GM12891 (cell line): ENCODE results near the gene SCN4A.
"Not testable (repeated sequence)": the region's sequence is repeated elsewhere in the genome, so short reads cannot be mapped to it uniquely, and the experiment has no call there.

ENCODE experiments used
- DNase-seq: peaks from one replicate; pipeline ENCODE4 v3.0.0; 2011; ENCODE audit warnings: low spot score; ENCODE audit not compliant: insufficient read length
- FAIRE-seq: peaks from 2 replicates; lab custom pipeline; 2011; peaks lifted over from hg19 to GRCh38; lab: Jason Lieb, UNC
- PAX5 ChIP-seq: IDR thresholded peaks from 2 replicates; pipeline ENCODE4 v1.6.1; 2011; ENCODE audit warnings: low read length, moderate library complexity, mild to moderate bottlenecking; ENCODE audit not compliant: insufficient read depth, severe bottlenecking
- POLR2A ChIP-seq: IDR thresholded peaks from 2 replicates; pipeline ENCODE4 v1.6.1; 2011; ENCODE audit warnings: low read depth, low read length, control low read depth
- POLR2AphosphoS5 ChIP-seq: IDR thresholded peaks from 2 replicates; pipeline ENCODE4 v1.6.1; 2011; ENCODE audit warnings: low read depth, low read length, control low read depth
- POU2F2 ChIP-seq: IDR thresholded peaks from 2 replicates; pipeline ENCODE4 v1.6.1; 2011; ENCODE audit warnings: low read depth, mild to moderate bottlenecking, control low read depth, low read length, moderate library complexity
- SPI1 ChIP-seq: IDR thresholded peaks from 2 replicates; pipeline ENCODE4 v1.6.1; 2011; ENCODE audit warnings: low read depth, low read length, control low read depth
- TAF1 ChIP-seq: IDR thresholded peaks from 2 replicates; pipeline ENCODE4 v1.6.1; 2011; ENCODE audit warnings: low read depth, low read length, control low read depth

SCN4A gene

DNA sequence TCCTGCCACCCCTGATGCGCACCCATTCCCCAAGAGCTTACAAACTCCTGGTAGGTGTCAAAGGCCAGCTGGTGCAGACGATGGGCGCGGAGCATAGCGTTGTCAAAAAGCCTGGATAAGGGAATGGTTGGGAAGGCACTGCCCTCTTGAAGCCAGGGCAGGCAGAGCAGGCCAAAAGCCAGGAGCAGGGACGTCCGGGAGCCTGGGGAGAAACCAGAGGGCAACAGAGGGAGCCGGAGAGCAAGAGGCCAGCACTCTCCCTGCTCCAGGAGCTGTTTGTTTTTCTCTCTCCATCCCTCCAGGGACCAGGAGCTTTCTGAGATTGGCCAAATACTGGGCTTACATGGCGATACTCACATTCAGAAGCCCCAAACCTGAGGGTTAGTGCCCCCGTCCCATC lies 54.4 kb downstream of the SCN4A start:
- FAIRE-seq (no peak), DNase-seq (no peak)
- TF ChIP-seq SPI1 (no peak), POU2F2 (no peak), TAF1 (no peak), PAX5 (no peak), POLR2A (no peak), POLR2AphosphoS5 (no peak)

DNA sequence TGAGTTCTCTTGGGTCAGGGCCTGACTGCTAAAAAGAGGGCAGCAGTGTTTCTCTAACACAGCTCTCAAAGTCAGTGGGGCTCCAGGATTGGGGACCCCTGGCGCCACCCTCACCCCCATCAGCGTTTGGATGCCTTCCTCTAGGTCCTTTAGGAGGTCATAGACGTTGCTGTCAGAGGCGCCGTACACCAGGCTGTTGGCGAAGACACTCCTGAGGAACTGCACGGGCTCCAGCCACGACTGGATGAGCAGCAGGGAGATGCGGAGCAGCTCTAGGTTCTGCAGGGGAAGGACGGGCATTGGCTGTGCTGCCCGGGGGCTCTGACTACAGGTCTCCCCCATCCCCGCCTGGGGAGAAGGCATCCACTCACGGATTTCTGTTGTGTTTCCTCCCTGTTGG lies 55.1 kb downstream of the SCN4A start:
- DNase-seq (no peak), FAIRE-seq (no peak)
- no peak for TF ChIP-seq TAF1
- no peak for TF ChIP-seq POU2F2
- TF ChIP-seq PAX5 = no peak
- TF ChIP-seq POLR2AphosphoS5 = no peak

DNA sequence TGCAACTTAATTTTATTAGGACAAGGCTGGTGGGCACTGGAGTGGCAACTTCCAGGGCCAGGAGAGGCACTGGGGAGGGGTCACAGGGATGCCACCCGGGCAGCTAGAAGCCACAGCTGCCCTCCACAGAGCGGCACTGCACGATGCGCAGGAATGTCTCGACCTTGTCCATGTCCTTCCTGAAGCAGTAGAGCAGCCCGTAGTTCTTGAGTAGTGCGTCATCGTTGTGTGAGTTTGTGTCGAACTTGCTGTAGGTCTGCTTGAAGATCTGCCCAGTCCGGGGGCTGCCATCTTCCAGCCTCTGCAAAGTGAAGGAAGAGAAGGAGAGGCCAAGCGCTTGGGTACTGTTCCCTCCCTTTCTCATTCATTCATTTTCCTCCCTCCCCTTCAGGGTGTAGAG lies 55.5 kb downstream of the SCN4A start:
- not testable (repeated sequence) for DNase-seq, FAIRE-seq

DNA sequence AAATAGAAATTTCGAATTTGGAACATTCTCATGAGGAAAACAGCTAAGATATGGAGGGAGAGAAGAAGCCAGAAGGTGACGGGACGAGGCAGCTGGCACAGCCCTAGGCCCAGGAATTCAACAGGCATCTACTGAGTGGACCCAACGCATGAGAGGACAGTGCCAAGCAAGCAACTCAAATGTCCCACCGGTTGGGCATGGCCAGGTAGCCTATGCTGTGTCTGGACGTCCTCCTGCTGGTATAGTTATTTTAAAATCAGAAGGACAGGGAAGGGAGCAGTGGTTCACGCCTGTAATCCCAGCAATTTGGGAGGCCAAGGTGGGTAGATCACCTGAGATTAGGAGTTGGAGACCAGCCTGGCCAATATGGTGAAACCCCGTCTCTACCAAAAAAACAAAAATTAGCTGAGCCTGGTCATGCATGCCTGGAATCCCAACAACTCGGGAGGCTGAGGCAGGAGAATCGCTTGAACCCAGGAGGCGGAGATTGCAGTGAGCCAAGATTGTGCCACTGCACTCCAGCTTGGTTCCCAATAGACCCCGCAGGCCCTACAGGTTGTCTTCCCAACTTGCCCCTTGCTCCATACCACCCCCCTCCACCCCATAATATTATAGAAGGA lies 56.0 kb downstream of the SCN4A start:
- DNase-seq (no peak), FAIRE-seq (no peak)
- no peak for TF ChIP-seq SPI1
- TF ChIP-seq PAX5 = no peak

DNA sequence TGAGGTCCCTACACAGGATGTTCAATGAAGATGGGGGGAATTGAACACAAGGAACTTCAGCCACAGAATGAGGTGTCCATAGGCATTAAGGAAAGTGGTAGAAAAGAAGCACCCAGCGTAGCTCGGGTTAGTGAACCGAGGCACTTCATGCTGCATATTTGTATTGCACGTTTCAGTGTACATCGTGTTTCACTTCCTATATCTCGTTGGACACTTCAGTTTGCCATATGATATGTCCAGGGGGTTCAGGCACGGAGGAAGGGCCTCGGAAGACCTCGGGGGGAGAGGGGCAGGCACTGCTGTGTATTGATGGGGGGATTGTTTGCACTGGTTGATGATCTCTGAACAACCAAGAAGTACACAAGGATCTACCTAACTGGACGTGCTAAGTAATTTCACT lies 57.0 kb downstream of the SCN4A start:
- peak; percentile 93 for FAIRE-seq
- DNase-seq = not testable (repeated sequence)
- TF ChIP-seq SPI1 = peak; percentile 82

DNA sequence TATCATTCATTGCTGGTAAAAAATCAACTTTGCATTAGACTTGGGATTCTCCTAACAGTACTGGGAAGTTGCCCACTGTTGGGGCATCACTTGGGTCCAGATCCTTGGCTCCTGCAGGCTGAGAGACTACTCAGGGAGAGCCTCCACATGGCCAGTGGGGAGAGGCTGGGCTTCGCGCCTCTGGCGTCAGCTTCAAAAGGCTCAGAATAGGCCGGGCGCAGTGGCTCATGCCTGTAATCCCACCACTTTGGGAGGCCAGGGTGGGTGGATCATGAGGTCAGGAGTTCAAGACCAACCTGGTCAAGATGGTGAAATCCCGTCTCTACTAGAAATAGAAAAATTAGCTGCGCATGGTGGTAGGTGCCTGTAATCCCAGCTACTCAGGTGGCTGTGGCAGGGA lies 58.2 kb downstream of the SCN4A start:
- DNase-seq (no peak), FAIRE-seq (no peak)
- no peak for TF ChIP-seq SPI1
- TF ChIP-seq POU2F2 = no peak
- no peak for TF ChIP-seq POLR2AphosphoS5
- no peak for TF ChIP-seq POLR2A
- no peak for TF ChIP-seq PAX5

DNA sequence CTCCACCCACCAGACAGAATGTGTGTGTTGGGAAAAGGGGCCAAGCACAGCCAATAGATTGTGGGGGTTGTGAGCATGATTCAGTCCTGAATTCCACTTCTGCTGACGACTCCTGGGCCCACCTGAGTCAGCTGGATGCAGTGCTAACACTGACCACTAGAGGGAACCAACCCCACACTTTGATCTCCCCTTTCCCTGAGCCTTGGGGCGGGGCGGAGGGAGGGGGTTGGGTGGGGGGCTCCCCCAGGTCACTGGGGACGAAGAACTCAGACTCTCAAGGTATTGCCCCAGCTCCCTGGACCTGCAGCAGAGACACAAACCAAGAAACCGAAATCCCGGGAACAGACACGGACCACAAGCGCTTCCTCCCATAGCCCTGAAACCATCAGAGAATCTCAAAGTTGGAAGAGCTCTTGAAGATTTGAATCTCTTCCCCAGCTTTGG lies 61.0 kb downstream of the SCN4A start:
- DNase-seq (no peak), FAIRE-seq (peak; percentile 45)
- no peak for TF ChIP-seq SPI1
- TF ChIP-seq POLR2AphosphoS5 = no peak
- TF ChIP-seq POU2F2 = no peak
- TF ChIP-seq PAX5 = no peak
- no peak for TF ChIP-seq TAF1
- no peak for TF ChIP-seq POLR2A

DNA sequence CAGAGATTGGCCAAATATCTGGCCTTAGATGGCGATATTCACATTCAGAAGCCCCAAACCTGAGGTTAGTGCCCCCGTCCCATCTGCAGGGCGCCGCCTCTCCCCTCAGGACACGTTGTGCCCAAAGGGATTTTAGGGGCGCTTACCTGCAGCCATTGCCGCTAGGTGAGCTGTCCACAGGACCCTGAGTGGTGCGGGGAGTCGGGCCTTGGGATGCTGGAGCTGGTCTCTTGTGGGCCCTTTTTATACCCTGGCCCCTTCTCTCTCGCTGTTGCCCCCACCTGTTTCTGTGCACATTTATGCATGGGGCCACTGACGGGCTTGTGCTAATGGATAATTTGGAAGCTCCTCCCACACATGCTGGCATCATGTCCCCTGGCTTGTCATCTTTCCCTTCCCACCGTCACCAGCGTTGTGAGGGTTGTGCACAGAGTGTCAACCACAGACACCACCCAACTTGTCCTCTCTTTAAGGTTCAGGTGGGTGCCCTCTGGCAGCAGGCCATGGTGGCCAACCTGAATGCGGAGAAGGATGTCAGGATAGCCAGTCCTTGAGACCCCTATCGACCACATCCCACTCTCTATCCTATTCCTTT lies 61.6 kb downstream of the SCN4A start, which contains the start of gene CSHL1:
TSS of gene CSHL1 (minus strand) at position 218 of the 595 bp plus-strand sequence. CDS start at position 156, 62 bp downstream.
- no peak for DNase-seq
- TF ChIP-seq POLR2AphosphoS5 (no peak), POU2F2 (no peak), TAF1 (no peak), PAX5 (no peak), SPI1 (no peak), POLR2A (no peak)
- FAIRE-seq = no peak

DNA sequence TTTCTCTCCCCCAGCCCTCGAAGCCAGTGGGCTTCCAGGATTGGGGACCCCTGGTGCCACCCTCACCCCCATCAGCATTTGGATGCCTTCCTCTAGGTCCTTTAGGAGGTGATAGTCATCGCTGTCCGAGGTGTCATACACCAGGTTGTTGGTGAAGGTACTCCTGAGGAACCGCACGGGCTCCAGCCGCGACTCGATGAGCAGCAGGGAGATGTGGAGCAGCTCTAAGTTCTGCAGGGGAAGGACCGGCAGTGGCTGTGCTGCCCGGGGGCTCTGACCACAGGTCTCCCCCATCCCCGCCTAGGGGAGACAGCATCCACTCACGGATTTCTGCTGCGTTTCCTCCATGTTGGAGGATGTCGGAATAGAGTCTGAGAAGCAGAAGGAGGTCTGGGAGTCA lies 62.6 kb downstream of the SCN4A start:
- FAIRE-seq (no peak), DNase-seq (no peak)
- TF ChIP-seq SPI1 = no peak
- TF ChIP-seq POLR2AphosphoS5 = no peak
- TF ChIP-seq PAX5 = no peak
- no peak for TF ChIP-seq POU2F2
- TF ChIP-seq POLR2A = no peak
- TF ChIP-seq TAF1 = no peak

DNA sequence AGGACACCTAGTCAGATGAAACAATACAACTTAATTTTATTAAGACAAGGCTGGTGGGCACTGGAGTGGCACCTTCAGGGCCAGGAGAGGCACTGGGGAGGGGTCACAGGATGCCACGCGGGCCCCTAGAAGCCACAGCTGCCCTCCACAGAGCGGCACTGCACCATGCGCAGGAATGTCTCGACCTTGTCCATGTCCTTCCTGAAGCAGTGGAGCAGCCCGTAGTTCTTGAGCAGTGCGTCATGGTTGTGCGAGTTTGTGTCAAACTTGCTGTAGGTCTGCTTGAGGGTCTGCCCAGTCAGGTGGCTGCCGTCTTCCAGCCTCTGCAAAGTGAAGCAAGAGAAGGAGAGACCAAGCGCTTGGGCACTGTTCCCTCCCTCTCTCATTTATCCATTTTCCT lies 63.1 kb downstream of the SCN4A start:
- DNase-seq, FAIRE-seq: not testable (repeated sequence)

DNA sequence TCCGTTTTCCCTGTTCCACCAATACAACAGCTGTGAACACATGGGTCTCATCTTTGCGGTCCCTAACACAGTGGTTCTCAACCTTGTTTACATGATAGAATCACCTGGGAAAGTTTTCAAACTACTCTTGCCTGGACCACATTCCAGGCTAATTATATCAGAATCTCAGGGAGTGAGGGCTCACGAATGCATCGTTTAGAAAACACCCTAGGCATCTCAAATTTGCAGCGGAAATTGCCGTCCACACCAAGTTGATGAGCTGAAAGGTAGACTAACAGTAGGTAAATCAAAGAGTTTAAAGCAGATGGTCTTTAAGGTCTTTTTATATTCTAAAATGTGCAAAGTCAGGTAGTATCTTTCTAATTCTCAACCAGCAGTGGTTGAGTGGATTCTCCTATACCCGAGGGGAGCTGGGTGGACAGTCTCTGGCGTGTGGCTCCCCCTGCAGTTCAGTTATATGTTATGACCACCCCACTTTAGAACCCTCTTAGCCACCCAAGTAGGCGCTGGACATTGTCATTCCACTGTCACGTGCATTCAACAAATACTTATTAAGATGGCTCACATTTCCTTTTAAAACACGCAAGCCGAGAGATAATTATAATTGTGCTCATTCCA lies 65.4 kb downstream of the SCN4A start:
- not testable (repeated sequence) for DNase-seq, FAIRE-seq

DNA sequence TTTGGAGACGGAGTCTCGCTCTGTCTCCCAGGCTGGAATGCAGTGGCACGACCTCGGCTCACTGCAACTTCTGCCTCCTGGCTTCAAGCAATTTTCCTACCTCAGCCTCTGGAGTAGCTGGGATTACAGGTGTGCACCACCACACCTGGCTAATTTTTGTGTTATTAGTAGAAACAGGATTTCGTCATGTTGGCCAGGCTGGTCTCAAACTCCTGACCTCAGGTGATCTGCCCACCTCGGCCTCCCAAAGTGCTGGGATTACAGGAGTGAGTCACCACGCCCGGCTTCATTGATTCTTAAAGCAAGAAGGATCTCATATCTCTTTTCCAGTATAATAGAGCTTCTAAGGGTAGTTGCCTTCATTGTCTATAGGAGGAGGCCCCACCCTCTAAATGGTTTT lies 67.9 kb downstream of the SCN4A start:
- not testable (repeated sequence) for DNase-seq, FAIRE-seq

DNA sequence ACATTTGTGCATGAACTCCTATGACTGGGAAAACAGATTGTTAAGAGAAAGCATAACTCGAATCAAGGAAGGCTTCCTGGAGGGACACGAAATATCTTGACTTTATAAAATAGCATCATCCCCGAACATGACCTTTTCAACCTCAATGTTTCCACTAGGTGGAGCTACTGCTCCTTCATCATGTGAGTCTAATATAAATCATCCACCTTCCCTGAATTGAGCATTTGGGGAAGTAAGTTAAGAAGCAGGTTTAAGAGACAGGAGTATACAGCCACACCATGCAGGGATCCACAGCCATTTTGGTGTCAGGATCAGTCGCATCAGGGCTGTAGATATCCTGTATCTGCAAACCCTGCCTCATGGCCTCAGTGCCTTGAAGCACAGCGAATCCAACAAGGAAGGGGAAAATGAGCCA lies 68.9 kb downstream of the SCN4A start:
- not testable (repeated sequence) for DNase-seq, FAIRE-seq

DNA sequence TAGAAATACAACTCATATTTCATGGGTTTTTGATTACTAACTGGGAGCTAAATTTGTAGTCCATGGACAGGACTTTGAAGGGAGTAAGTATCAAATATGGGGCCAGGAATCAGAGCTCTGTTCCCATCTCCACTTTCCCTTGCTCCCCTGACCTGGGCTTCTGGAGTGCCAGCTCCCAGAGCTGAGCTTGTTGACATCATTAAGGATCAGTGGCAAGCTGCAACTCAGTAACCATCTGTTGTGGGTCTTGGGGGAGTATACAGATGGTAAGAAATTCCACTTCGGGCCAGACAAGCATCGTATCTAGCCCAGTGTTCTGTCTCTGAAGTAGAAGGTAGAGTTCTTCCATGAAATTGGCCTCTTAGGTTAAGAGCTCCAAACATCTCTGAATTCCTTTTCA lies 70.7 kb downstream of the SCN4A start:
- not testable (repeated sequence) for DNase-seq

DNA sequence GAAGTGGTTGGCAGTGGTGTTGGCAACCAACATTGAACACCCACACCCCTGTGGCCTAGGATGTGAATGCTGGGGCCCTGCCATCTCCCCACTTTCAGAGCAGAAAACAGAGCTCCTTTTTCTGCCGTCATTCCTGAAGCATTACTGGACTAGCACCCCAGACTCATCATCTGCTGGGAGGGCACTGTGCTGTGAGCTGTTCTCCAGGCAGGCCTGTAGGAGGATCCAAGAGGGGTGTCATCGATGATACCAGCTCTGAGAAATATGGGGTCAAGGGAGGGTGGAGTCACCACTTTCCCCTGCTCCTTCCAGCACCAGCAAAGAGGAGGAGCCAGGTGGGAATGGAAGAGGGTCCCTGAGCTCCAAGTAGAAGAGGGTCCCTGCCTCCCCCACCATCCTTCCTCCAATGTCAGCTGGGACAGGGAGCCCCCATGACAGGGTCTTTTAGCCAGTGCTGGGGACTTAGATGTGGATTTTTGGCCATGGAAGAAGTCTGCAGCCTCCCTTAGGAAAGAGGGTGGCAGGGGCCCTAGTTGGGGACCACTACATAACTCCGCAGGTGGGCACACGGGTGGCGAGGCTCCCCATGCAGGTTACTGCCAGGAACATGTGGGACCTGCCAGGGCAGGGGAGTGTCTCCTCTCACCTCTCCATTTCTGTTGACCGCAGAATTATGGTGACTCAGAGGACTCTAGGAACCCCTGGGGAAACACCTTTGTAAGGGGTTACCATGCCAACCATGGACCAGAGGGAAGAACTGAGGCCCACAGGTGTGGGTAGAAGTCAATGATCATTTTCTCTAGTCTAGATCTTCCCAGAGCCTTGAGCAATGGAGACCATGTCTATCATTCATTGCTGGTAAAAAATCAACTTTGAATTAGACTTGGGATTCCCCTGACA lies 73.6 kb downstream of the SCN4A start:
- not testable (repeated sequence) for DNase-seq, FAIRE-seq

More for the DNA sequence above, 70.7 kb downstream of the SCN4A start:
- FAIRE-seq = not testable (repeated sequence)
